Neural cell (in vitro differentiated cells): ENCODE measurements around the gene ST3GAL3. TPM values are rescaled to one million over a fixed set of nuclear protein-coding genes. Genes with fewer than 3 reads are reported as not detected.

ENCODE experiments used
- H2AFZ ChIP-seq: fragments of 200-600, 300-800 bp; sonication (generic), shearing (Covaris generic); 2 replicates; pipeline ENCODE4 v1.6.0; 2014; ENCODE audit warnings: low read depth, mild to moderate bottlenecking, antibody characterized with exemption, low read length, moderate library complexity
- H3F3A ChIP-seq: fragments of 200-600 bp; shearing (Covaris generic); 2 replicates; pipeline ENCODE4 v1.6.1; 2016; ENCODE audit warnings: mild to moderate bottlenecking, moderate library complexity, mixed read lengths, antibody characterized with exemption, low read length; ENCODE audit not compliant: insufficient read depth, poor library complexity, severe bottlenecking
- H3K27ac ChIP-seq: fragments of 200-600, 300-800 bp; sonication (generic), shearing (Covaris generic); 2 replicates; pipeline ENCODE4 v1.5.1; 2014; ENCODE audit warnings: mild to moderate bottlenecking, low read length, moderate library complexity
- H3K27me3 ChIP-seq: fragments of 300-800, 200-600 bp; sonication (generic), shearing (Covaris generic); 2 replicates; pipeline ENCODE4 v1.6.0; 2014; ENCODE audit warnings: mild to moderate bottlenecking, low read depth, low read length, moderate library complexity; ENCODE audit not compliant: insufficient read depth
- H3K36me3 ChIP-seq: fragments of 300-800, 200-600 bp; sonication (generic), shearing (Covaris generic); 2 replicates; pipeline ENCODE4 v1.5.1; 2014; ENCODE audit warnings: mild to moderate bottlenecking, antibody characterized with exemption, low read length, moderate library complexity; ENCODE audit not compliant: insufficient read depth
- H3K4me2 ChIP-seq: fragments of 300-800, 200-600 bp; sonication (generic), shearing (Covaris generic); 2 replicates; pipeline ENCODE4 v1.6.0; 2014; ENCODE audit warnings: mild to moderate bottlenecking, low read length
- H3K4me3 ChIP-seq: fragments of 300-800, 200-600 bp; sonication (generic), shearing (Covaris generic); 2 replicates; pipeline ENCODE4 v1.5.1; 2014; ENCODE audit warnings: mild to moderate bottlenecking, low read length, moderate library complexity
- H3K79me2 ChIP-seq: fragments of 200-600 bp; shearing (Covaris generic); replicated peaks from 2 replicates; pipeline ENCODE4 v1.6.0; 2014; ENCODE audit warnings: mild to moderate bottlenecking, low read length, moderate library complexity; ENCODE audit not compliant: insufficient read depth
- H3K9ac ChIP-seq: fragments of 300-800, 200-600 bp; sonication (generic), shearing (Covaris generic); 2 replicates; pipeline ENCODE4 v1.6.1; 2016; ENCODE audit warnings: mild to moderate bottlenecking, low read length, mixed read lengths
- H3K9me2 ChIP-seq: fragments of 200-600 bp; shearing (Covaris generic); 2 replicates; pipeline ENCODE4 v1.6.1; 2016; ENCODE audit warnings: mild to moderate bottlenecking, low read length, mixed read lengths; ENCODE audit not compliant: insufficient read depth
- H3K9me3 ChIP-seq: fragments of 200-600, 300-800 bp; sonication (generic), shearing (Covaris generic); 2 replicates; pipeline ENCODE4 v1.6.1; 2016; ENCODE audit warnings: mild to moderate bottlenecking, mixed run types, low read length, moderate library complexity, mixed read lengths
- H4K20me1 ChIP-seq: fragments of 200-600 bp; shearing (Covaris generic); 2 replicates; pipeline ENCODE4 v1.6.1; 2016; ENCODE audit warnings: mild to moderate bottlenecking, mixed run types; ENCODE audit not compliant: insufficient read depth
- CTCF ChIP-seq: fragments of 450-650 bp; IDR thresholded peaks from 2 replicates; pipeline ENCODE4 v1.5.1; 2014; ENCODE audit warnings: antibody characterized with exemption, mild to moderate bottlenecking, moderate library complexity; ENCODE audit not compliant: poor library complexity, severe bottlenecking
- EP300 ChIP-seq: fragments of 450-650 bp; conservative IDR thresholded peaks from 2 replicates; pipeline ENCODE4 v1.6.1; 2014; ENCODE audit warnings: antibody characterized with exemption, mild to moderate bottlenecking, moderate library complexity; ENCODE audit not compliant: poor library complexity, severe bottlenecking
- EZH2 ChIP-seq: fragments of 200-600, 300-800 bp; shearing (Covaris generic), sonication (generic); IDR thresholded peaks from 2 replicates; pipeline ENCODE4 v1.6.1; 2014; ENCODE audit warnings: antibody characterized with exemption, low read length, borderline replicate concordance, mild to moderate bottlenecking; ENCODE audit not compliant: insufficient read depth, poor library complexity, severe bottlenecking
- MXI1 ChIP-seq: fragments of 450-650 bp; conservative IDR thresholded peaks from 2 replicates; pipeline ENCODE4 v1.6.1; 2014; ENCODE audit warnings: antibody characterized with exemption, mild to moderate bottlenecking; ENCODE audit not compliant: poor library complexity, severe bottlenecking
- POLR2AphosphoS5 ChIP-seq: IDR thresholded peaks from 2 replicates; pipeline ENCODE4 v1.6.1; 2012
- RAD21 ChIP-seq: fragments of 450-650 bp; conservative IDR thresholded peaks from 2 replicates; pipeline ENCODE4 v1.6.1; 2014; ENCODE audit warnings: antibody characterized with exemption, mild to moderate bottlenecking, moderate library complexity
- REST ChIP-seq: IDR thresholded peaks from 2 replicates; pipeline ENCODE4 v1.6.1; 2012; ENCODE audit warnings: borderline replicate concordance
- SMC3 ChIP-seq: fragments of 450-650 bp; conservative IDR thresholded peaks from 2 replicates; pipeline ENCODE4 v1.6.1; 2014; ENCODE audit warnings: antibody characterized with exemption, mild to moderate bottlenecking, moderate library complexity; ENCODE audit not compliant: poor library complexity
- TAF1 ChIP-seq: IDR thresholded peaks from 2 replicates; pipeline ENCODE4 v1.6.1; 2012; ENCODE audit warnings: low read depth
- polyA plus RNA-seq: library from polyadenylated mRNA; depleted of rRNA; stranded (reverse); fragments of >200 nt; gene quantifications from 2 replicates; pipeline ENCODE4 v1.2.3, GENCODE V29; 2014

Gene ST3GAL3
- polyA plus RNA-seq, 1 donor from 2014 or later = 36.8 TPM

GRCh38 chr1:43957407-43958040 lies 250.2 kb downstream of the ST3GAL3 start (continued):
- TF ChIP-seq RAD21 = no peak
- TF ChIP-seq EZH2 = no peak
- no peak for TF ChIP-seq EP300

GRCh38 chr1:43958351-43959255 lies 251.3 kb downstream of the ST3GAL3 start:
- Histone ChIP-seq H3K36me3 (peaks cover 26% of the 10 kb centered on the region), H3K4me2 (no peak overlapping the region), H4K20me1 (no peaks in the 10 kb centered on the region), H3K9me3 (no peaks in the 10 kb centered on the region), H3K27me3 (no peaks in the 10 kb centered on the region), H3K4me3 (no peak overlapping the region), H3K9me2 (no peaks in the 10 kb centered on the region), H2AFZ (no peak overlapping the region), H3K27ac (no peak overlapping the region), H3K79me2 (peaks cover 23% of the 10 kb centered on the region), H3K9ac (no peak overlapping the region), H3F3A (no peaks in the 10 kb centered on the region)
- TF ChIP-seq POLR2AphosphoS5 (no peak), EP300 (no peak), CTCF (no peak), TAF1 (no peak), EZH2 (no peak), SMC3 (no peak), MXI1 (no peak), REST (no peak), RAD21 (no peak)

- Histone ChIP-seq H3K4me2 (no peak overlapping the region), H3K27ac (no peak overlapping the region), H3K27me3 (no peaks in the 10 kb centered on the region), H3K4me3 (no peak overlapping the region), H3K36me3 (peaks cover 37% of the 10 kb centered on the region), H3K9ac (no peak overlapping the region), H3K9me2 (no peaks in the 10 kb centered on the region), H2AFZ (no peak overlapping the region), H3K79me2 (peaks cover under 1% of the 10 kb centered on the region), H3K9me3 (no peaks in the 10 kb centered on the region), H3F3A (no peaks in the 10 kb centered on the region), H4K20me1 (no peaks in the 10 kb centered on the region)
- no peak for TF ChIP-seq POLR2AphosphoS5
- no peak for TF ChIP-seq SMC3
- TF ChIP-seq CTCF = no peak
- no peak for TF ChIP-seq EP300
- no peak for TF ChIP-seq RAD21
- TF ChIP-seq MXI1 = no peak
- TF ChIP-seq EZH2 = no peak
- no peak for TF ChIP-seq TAF1
- TF ChIP-seq REST = no peak
Observed at GRCh38 chr1:43960798-43961197, 253.5 kb downstream of the ST3GAL3 start.
